ENCODE results near the gene SRXN1.

The SRXN1 gene

GRCh38 chr20:600141-600540, 52.9 kb downstream of the SRXN1 start:
- DNase-seq (ENCODE audit: low read depth) = no peak
- no peak for TF ChIP-seq CTCF (IDR thresholded peaks at IDR 0.05; ENCODE audit: control insufficient read depth, insufficient read depth, low read depth, low read length, missing control alignments)
- no peak overlapping the region for H3K4me3 ChIP-seq (ENCODE audit: control insufficient read depth, low read depth, low read length)

GRCh38 chr20:598133-598850, 54.7 kb downstream of the SRXN1 start:
- DNase-seq (ENCODE audit: low read depth) = no peak
- H3K4me3 ChIP-seq (ENCODE audit: control insufficient read depth, low read depth, low read length) = no peak overlapping the region
- TF ChIP-seq CTCF (IDR thresholded peaks at IDR 0.05; ENCODE audit: control insufficient read depth, insufficient read depth, low read depth, low read length, missing control alignments) = no peak

GRCh38 chr20:597560-597959, 55.4 kb downstream of the SRXN1 start:
- no peak overlapping the region for H3K4me3 ChIP-seq (ENCODE audit: control insufficient read depth, low read depth, low read length)
- TF ChIP-seq CTCF (IDR thresholded peaks at IDR 0.05; ENCODE audit: control insufficient read depth, insufficient read depth, low read depth, low read length, missing control alignments) = no peak
- DNase-seq (ENCODE audit: low read depth) = no peak

Data from AG09309 (cell line).